Astrocyte (in vitro differentiated cells and primary cell): Measurements from ENCODE around the gene ADGRF3. TPM values are rescaled to one million over a fixed set of nuclear protein-coding genes. Genes with fewer than 3 reads are reported as not detected.

Experiments used
- DNase-seq: peaks from one replicate; pipeline ENCODE4 v3.0.0-alpha.2; 2010; ENCODE audit warnings: low read depth
- FAIRE-seq: peaks from 2 replicates; lab custom pipeline; 2011; peaks lifted over from hg19 to GRCh38; lab: Jason Lieb, UNC
- H2AFZ ChIP-seq: 2 replicates; pipeline ENCODE4 v1.6.0; 2012; ENCODE audit warnings: low read depth, low read length, inconsistent platforms
- H3K27ac ChIP-seq: 2 replicates; pipeline ENCODE4 v1.5.1; 2011; ENCODE audit warnings: low read depth, low read length, inconsistent platforms
- H3K27me3 ChIP-seq: 2 replicates; pipeline ENCODE4 v1.6.0; 2011; ENCODE audit warnings: low read length, inconsistent platforms; ENCODE audit not compliant: insufficient read depth
- H3K36me3 ChIP-seq: 2 replicates; pipeline ENCODE4 v1.5.1; 2011; ENCODE audit warnings: low read length, inconsistent platforms; ENCODE audit not compliant: insufficient read depth
- H3K4me1 ChIP-seq: 2 replicates; pipeline ENCODE4 v1.5.1; 2011; ENCODE audit warnings: low read length, inconsistent platforms; ENCODE audit not compliant: insufficient read depth
- H3K4me2 ChIP-seq: 2 replicates; pipeline ENCODE4 v1.6.0; 2012; ENCODE audit warnings: low read length, inconsistent platforms
- H3K4me3 ChIP-seq: 2 replicates; pipeline ENCODE4 v1.5.1; 2011; ENCODE audit warnings: low read depth, mild to moderate bottlenecking, low read length, inconsistent platforms; ENCODE audit not compliant: insufficient read depth
- H3K79me2 ChIP-seq: 2 replicates; pipeline ENCODE4 v1.6.0; 2012; ENCODE audit warnings: mild to moderate bottlenecking, low read length, inconsistent platforms; ENCODE audit not compliant: insufficient read depth
- H3K9ac ChIP-seq: 2 replicates; pipeline ENCODE4 v1.6.0; 2012; ENCODE audit warnings: mild to moderate bottlenecking, low read length, inconsistent platforms
- H3K9me3 ChIP-seq: 2 replicates; pipeline ENCODE4 v1.5.1; 2012; ENCODE audit warnings: low read depth, mild to moderate bottlenecking, low read length, inconsistent platforms; ENCODE audit not compliant: insufficient read depth
- H4K20me1 ChIP-seq: 2 replicates; pipeline ENCODE4 v1.6.0; 2012; ENCODE audit warnings: low read length, inconsistent platforms; ENCODE audit not compliant: insufficient read depth
- H3K27ac Mint-ChIP-seq: one replicate; pipeline ENCODE4 v1.8.0; 2021; ENCODE audit warnings: mild to moderate bottlenecking, mixed read lengths; ENCODE audit not compliant: unreplicated experiment
- H3K27me3 Mint-ChIP-seq: one replicate; pipeline ENCODE4 v1.8.0; 2021; ENCODE audit warnings: low read depth, mixed read lengths; ENCODE audit not compliant: unreplicated experiment
- H3K36me3 Mint-ChIP-seq: one replicate; pipeline ENCODE4 v1.8.0; 2021; ENCODE audit warnings: low read depth, mixed read lengths; ENCODE audit not compliant: unreplicated experiment
- H3K4me1 Mint-ChIP-seq: one replicate; pipeline ENCODE4 v1.8.0; 2021; ENCODE audit warnings: low read depth, mixed read lengths; ENCODE audit not compliant: unreplicated experiment
- H3K4me3 Mint-ChIP-seq: one replicate; pipeline ENCODE4 v1.8.0; 2021; ENCODE audit warnings: mild to moderate bottlenecking, moderate library complexity, mixed read lengths; ENCODE audit not compliant: unreplicated experiment
- H3K9me3 Mint-ChIP-seq: one replicate; pipeline ENCODE4 v1.8.0; 2021; ENCODE audit warnings: mild to moderate bottlenecking, mixed read lengths; ENCODE audit not compliant: unreplicated experiment
- EZH2 ChIP-seq: IDR thresholded peaks from 2 replicates; pipeline ENCODE4 v1.6.1; 2012; ENCODE audit warnings: mild to moderate bottlenecking, low read length, inconsistent platforms; ENCODE audit not compliant: insufficient read depth
- total RNA-seq: library from RNA; stranded (reverse); gene quantifications from 2 replicates; pipeline ENCODE4 v1.2.1, GENCODE V29; 2021
- TF ChIP-seq, protein P1 (sequence below): IDR thresholded peaks from 2 replicates; pipeline ENCODE4 v1.5.1; 2011; ENCODE audit warnings: low read depth, mild to moderate bottlenecking, inconsistent platforms, low read length, moderate library complexity; ENCODE audit not compliant: insufficient read depth

The ADGRF3 gene
- total RNA-seq, 1 donor from 2014 or later, result 0.16 TPM

GRCh38 chr2:26302846-26303245, 43.7 kb downstream of the ADGRF3 start:
- Mint-ChIP-seq H3K36me3 (no peaks in the 10 kb centered on the region), H3K4me3 (no peak overlapping the region), H3K27ac (no peak overlapping the region), H3K9me3 (no peaks in the 10 kb centered on the region), H3K4me1 (no peaks in the 10 kb centered on the region), H3K27me3 (peaks cover 14% of the 10 kb centered on the region)
- no peak for TF ChIP-seq EZH2
- TF ChIP-seq, protein P1, sequence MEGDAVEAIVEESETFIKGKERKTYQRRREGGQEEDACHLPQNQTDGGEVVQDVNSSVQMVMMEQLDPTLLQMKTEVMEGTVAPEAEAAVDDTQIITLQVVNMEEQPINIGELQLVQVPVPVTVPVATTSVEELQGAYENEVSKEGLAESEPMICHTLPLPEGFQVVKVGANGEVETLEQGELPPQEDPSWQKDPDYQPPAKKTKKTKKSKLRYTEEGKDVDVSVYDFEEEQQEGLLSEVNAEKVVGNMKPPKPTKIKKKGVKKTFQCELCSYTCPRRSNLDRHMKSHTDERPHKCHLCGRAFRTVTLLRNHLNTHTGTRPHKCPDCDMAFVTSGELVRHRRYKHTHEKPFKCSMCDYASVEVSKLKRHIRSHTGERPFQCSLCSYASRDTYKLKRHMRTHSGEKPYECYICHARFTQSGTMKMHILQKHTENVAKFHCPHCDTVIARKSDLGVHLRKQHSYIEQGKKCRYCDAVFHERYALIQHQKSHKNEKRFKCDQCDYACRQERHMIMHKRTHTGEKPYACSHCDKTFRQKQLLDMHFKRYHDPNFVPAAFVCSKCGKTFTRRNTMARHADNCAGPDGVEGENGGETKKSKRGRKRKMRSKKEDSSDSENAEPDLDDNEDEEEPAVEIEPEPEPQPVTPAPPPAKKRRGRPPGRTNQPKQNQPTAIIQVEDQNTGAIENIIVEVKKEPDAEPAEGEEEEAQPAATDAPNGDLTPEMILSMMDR, result no peak
- H3K4me2 ChIP-seq, result no peak overlapping the region
- H3K27ac ChIP-seq, result no peak overlapping the region
- DNase-seq (no peak), FAIRE-seq (no peak)
- H3K79me2 ChIP-seq, result no peaks in the 10 kb centered on the region
- no peaks in the 10 kb centered on the region for H3K27me3 ChIP-seq
- H3K4me3 ChIP-seq, result no peak overlapping the region
- H4K20me1 ChIP-seq, result no peaks in the 10 kb centered on the region
- no peak overlapping the region for H3K9ac ChIP-seq
- no peak overlapping the region for H2AFZ ChIP-seq
- H3K36me3 ChIP-seq, result no peaks in the 10 kb centered on the region
- H3K9me3 ChIP-seq, result no peaks in the 10 kb centered on the region
- peaks cover 19% of the 10 kb centered on the region for H3K4me1 ChIP-seq

- Histone ChIP-seq H3K79me2 (no peaks in the 10 kb centered on the region), H4K20me1 (no peaks in the 10 kb centered on the region), H3K4me3 (peak overlapping the region; percentile 35), H3K4me2 (peak overlapping the region; percentile 96), H3K9me3 (no peaks in the 10 kb centered on the region), H3K4me1 (peaks cover 19% of the 10 kb centered on the region), H3K27ac (peak overlapping the region; percentile 31), H3K27me3 (no peaks in the 10 kb centered on the region), H3K36me3 (no peaks in the 10 kb centered on the region), H2AFZ (peak overlapping the region; percentile 89), H3K9ac (peak overlapping the region; percentile 57)
- H3K27ac Mint-ChIP-seq, result no peak overlapping the region
- H3K36me3 Mint-ChIP-seq, result no peaks in the 10 kb centered on the region
- DNase-seq (peak; percentile 39), FAIRE-seq (no peak)
- no peak overlapping the region for H3K4me3 Mint-ChIP-seq
- TF ChIP-seq, protein P1, result no peak
- no peak for TF ChIP-seq EZH2
- H3K27me3 Mint-ChIP-seq, result peaks cover 15% of the 10 kb centered on the region
- H3K4me1 Mint-ChIP-seq, result peaks cover 3% of the 10 kb centered on the region
- H3K9me3 Mint-ChIP-seq, result no peaks in the 10 kb centered on the region
Observed at GRCh38 chr2:26300234-26300925, 46.2 kb downstream of the ADGRF3 start.

GRCh38 chr2:26299471-26300101, 47.0 kb downstream of the ADGRF3 start:
- peak; percentile 53 for DNase-seq
- Histone ChIP-seq H3K36me3 (no peaks in the 10 kb centered on the region), H3K79me2 (no peaks in the 10 kb centered on the region), H3K27me3 (no peaks in the 10 kb centered on the region), H3K4me1 (peaks cover 19% of the 10 kb centered on the region), H3K27ac (peak overlapping the region; percentile 50), H4K20me1 (no peaks in the 10 kb centered on the region), H3K9me3 (no peaks in the 10 kb centered on the region), H3K4me3 (peak overlapping the region; percentile 62), H3K4me2 (peak overlapping the region; percentile 96), H3K9ac (peak overlapping the region; percentile 80), H2AFZ (peak overlapping the region; percentile 100)
- peaks cover 3% of the 10 kb centered on the region for H3K36me3 Mint-ChIP-seq
- FAIRE-seq, result no peak
- no peak overlapping the region for H3K4me3 Mint-ChIP-seq
- TF ChIP-seq, protein P1, result no peak
- TF ChIP-seq EZH2, result no peak
- H3K27ac Mint-ChIP-seq, result no peak overlapping the region
- no peaks in the 10 kb centered on the region for H3K9me3 Mint-ChIP-seq
- peaks cover 15% of the 10 kb centered on the region for H3K27me3 Mint-ChIP-seq
- peaks cover 3% of the 10 kb centered on the region for H3K4me1 Mint-ChIP-seq
